Mucosa of gallbladder (tissue), 1 donor: ENCODE measurements around the gene JADE2. TPM values are rescaled to one million over a fixed set of nuclear protein-coding genes. Genes with fewer than 3 reads are reported as not detected.

Source experiments
- total RNA-seq: library from RNA; stranded (reverse); gene quantifications from one replicate; pipeline ENCODE4 v1.2.1, GENCODE V29; 2021
- donor health status: DM: no; HTN: no; CAD: no.

JADE2 gene
- total RNA-seq, 1 donor from 2014 or later = 83.1 TPM

Other genes starting within 250 kb of the JADE2 start
- 3.8 TPM for gene CDKL3, start 158.5 kb upstream of the JADE2 start, total RNA-seq
- 89.4 TPM for gene UBE2B, start 154.1 kb upstream of the JADE2 start, total RNA-seq
- 18.0 TPM for gene CDKN2AIPNL, start 113.8 kb upstream of the JADE2 start, total RNA-seq
- 102 TPM for gene SAR1B, start 107.2 kb downstream of the JADE2 start, total RNA-seq
- gene SEC24A, start 123.1 kb downstream of the JADE2 start, total RNA-seq = 27.7 TPM
- 40.3 TPM for gene CAMLG, start 212.9 kb downstream of the JADE2 start, total RNA-seq
- 37.5 TPM for gene DDX46, start 233.1 kb downstream of the JADE2 start, total RNA-seq